ENCODE measurements around the gene PNMA6A.
"Not testable (repeated sequence)": the region's sequence is repeated elsewhere in the genome, so short reads cannot be mapped to it uniquely, and the experiment has no call there.

DNA sequence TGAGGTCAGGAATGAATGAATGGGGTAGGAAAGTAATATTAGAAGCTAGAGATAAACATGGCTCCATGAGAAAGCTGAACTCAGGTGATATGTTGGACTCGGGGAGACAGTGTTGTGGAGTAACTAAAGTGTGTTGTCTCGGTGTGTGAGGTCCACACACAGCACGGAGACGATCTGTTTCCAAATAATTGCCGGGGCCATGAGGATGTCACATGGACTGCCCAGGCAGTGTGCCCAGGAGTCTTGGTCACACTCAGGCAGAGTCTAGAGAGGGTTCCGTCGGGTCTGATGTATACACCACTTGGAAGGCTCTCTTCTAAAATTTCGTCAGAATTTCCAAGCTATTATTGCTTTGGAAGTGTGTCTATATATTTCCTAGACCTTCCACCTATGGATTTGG, 48.0 kb downstream of the PNMA6A start:
- TF ChIP-seq, protein P1, sequence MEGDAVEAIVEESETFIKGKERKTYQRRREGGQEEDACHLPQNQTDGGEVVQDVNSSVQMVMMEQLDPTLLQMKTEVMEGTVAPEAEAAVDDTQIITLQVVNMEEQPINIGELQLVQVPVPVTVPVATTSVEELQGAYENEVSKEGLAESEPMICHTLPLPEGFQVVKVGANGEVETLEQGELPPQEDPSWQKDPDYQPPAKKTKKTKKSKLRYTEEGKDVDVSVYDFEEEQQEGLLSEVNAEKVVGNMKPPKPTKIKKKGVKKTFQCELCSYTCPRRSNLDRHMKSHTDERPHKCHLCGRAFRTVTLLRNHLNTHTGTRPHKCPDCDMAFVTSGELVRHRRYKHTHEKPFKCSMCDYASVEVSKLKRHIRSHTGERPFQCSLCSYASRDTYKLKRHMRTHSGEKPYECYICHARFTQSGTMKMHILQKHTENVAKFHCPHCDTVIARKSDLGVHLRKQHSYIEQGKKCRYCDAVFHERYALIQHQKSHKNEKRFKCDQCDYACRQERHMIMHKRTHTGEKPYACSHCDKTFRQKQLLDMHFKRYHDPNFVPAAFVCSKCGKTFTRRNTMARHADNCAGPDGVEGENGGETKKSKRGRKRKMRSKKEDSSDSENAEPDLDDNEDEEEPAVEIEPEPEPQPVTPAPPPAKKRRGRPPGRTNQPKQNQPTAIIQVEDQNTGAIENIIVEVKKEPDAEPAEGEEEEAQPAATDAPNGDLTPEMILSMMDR (conservative IDR thresholded peaks at IDR 0.05), result not testable (repeated sequence)
- TF ChIP-seq ZFX (IDR thresholded peaks at IDR 0.05), result not testable (repeated sequence)

All from C4-2B (cell line).